Activated CD4-positive, alpha-beta T cell treated with anti-CD3 and anti-CD28 coated beads, Interleukin-2, amount 50 U/mL, for 4 hours (primary cell): Measurements from ENCODE around the gene SPRED1.

Experiments used
- DNase-seq, 2 experiments: peaks; one replicate each; pipeline ENCODE4 v3.0.0-alpha.2; 2020

SPRED1 gene

DNA sequence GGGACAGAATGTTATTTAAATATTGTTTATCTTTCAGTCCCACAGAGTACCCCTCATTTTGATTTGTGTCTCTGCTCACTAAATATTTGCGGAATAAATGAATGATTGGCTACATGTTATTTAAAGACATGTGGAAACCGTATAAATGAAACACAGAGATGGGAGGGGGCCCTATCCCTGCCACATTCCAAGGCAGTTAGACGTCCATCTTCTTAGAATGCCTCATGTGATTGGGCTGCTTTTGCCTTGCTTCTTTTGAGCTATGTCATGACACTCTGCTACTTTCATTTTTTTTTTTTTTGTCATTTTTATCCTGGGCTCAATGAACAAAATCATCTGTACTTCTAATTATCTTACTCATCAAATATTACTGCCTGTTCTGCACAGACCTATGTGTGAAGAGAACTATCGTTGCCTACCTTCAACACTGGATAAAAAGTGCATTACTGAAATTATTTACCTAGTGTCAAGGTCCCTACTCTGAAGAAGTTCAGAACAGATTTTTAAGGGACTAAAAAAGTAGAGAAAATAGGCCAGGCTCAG is 117.4 kb downstream of the SPRED1 start:
- no peak for DNase-seq

DNA sequence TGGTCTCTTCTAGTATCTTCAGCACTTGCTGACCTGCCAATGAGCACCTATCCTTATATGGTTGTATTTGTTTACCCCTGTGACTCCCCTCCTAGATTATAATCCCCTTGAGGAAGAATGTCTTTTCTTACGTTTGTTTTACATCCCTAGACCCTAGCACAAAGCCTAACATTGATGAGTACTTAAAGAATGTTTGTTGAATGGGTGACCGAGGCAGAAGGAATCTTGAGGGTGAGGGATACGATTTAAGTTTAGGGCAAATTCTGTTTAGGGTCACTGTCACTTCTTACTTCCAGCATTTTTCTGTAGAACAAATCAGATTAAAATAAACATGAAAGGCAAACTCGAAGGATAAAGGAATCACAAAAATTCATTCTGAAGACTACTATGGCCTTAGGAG is 120.4 kb downstream of the SPRED1 start:
- DNase-seq, result no peak

DNA sequence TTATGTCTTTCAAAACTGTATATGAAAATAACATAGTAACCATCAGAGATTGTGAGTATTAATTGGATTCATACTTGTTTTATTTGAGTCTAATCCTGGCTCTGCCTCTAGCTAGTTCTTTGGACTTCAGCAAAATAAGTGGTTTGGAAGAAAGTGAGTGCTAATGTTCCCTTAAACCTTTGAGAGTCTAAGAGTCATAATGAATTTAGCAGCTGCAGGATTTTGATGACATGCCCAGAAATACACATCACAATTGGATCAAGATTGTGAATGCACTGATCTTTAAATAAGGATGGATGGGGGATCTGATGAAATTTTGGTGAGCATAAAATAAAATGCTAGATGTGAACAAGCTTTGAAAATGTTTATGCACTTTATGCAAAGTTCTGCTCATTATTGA is 121.4 kb downstream of the SPRED1 start:
- no peak for DNase-seq

DNA sequence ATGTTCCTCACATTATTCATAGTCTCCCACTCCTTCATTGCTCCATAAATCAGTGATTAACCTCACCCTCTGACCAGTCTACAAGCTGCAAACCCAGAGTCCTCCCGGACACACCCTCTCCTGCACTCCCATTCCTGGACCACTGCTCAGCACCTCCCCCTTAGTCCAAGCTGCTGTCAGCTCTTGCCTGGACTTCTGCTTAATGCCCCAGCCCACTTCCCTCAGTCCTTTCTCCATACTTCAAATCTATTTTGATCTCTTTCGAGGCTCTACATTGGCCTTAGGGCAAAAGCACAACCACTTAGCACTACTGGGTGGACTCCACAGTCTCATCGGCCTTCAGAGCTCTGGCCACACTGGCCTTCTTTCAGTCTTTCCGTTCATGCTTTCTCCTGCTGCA is 121.9 kb downstream of the SPRED1 start:
- DNase-seq, result no peak

DNA sequence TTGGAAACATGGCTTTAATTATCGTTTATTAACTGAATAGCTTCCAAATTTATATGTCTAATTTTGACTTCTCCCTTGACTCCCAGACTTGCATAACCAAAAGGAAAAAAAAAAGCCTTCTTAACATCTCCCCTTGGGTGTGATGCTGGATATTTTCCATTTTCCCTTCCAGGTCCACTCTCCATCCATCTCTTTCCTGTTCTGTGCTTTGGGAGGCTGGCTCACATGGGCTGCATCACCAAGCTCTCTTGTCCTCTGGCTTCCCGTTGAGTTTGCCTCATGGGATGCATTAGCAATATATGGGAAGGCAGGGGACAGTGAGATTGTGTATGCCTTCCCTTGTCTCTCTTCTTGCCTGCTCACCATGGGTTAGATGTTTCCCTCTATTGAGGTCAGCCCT is 123.4 kb downstream of the SPRED1 start:
- DNase-seq, result no peak

DNA sequence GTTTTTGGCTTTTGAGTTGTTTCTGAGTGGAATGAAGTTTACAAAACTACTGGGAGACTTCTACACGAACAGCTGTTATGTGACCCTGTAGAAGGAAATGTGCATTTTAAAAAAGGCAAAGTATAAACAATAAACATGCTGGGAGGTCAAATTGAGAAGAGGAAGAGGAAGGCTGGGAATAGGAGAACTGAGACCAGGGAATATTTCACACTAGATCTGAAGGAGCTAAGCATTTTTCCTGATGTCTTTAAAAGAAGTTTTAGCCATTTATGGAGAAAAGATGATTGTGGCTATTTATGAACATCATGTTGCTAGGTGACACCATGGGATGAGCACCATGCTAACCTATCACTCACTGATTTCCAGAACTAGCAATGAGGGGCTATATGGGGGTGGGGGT is 125.0 kb downstream of the SPRED1 start:
- no peak for DNase-seq

DNA sequence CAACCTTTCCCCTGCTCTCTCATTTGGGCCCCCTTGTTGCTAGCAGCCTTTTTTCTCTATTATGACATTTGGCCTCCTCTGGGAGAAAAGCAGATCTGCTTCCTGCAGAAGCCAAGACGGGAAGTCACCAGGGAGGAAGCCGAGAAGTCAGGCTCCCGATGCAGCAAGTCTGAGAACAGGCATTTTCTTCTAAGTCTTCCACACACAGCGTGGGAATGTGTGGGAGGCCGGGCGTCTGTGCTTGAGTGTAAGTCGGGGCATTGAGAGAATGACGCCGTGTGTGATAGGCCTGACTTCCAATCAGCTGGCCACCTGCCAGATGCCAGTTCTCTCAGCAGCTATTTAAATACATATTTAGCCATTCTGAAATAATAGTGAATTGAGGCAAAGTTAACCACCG is 125.5 kb downstream of the SPRED1 start:
- DNase-seq, result no peak

DNA sequence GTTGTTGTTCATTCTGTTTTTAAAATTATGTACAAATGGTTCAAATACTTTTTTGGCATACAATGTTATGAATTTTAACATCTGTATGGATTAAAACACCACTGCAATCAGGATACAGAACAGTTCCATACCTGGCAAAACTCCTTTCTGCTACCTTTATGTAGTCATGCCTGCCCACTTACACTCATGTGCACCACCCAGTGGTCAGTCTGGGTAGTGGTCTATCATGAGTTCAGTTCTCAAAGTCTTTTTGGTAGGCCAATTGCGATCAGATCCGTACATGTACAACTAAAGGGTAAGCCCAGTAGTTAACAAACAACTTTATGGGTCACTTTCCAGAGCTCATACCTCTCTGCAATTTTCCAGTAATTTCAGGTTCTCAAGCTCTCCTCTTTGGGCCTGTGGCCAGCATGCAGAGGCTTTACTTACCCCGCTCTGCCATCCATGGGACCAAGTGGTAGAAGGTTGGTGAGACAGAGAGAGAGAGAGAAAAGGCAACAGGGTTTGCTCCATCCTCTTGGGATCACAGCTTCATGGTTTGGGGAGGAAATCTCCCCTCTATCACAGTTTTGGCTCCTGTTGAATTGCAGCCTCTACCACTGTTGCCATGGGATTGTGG is 137.4 kb downstream of the SPRED1 start:
- peak; percentile 54 to 55 for DNase-seq

DNA sequence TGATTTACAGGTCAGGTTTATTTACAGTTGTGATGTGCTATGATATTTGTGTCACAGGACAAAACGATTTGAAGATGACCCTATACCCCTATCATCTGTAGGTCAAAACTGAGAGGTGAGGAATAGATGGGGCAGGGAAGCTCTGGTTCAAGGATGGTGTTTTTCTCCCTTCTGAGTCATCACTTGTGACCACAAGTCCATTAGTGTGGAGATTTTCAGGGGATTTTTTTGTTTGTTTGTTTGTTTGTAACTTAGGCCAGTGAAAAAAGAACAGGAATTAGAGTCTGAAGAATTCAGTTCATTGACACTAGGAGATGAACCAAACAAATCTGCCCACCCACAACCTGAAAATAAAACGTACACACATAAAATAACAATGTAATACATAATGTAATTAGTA is 138.6 kb downstream of the SPRED1 start:
- no peak for DNase-seq

DNA sequence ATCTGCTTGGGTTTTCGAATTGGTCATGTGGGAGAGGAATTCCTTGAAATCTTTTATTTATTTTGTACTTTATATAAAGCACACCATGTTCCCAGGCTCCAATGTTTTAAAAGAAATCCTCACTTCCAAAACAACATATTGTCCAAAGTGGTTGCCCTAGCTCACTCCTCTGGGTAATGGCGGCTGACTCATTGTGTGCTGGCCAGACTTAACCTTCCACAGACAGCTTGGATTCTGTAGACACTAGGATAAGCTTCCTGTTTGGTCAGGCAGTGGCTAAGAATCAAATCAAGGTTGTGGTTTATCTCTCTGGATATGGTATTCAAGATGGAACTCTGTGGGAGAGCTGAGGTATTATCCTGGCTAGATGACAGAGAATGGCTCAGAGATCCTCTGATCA is 145.5 kb downstream of the SPRED1 start:
- DNase-seq, result no peak

DNA sequence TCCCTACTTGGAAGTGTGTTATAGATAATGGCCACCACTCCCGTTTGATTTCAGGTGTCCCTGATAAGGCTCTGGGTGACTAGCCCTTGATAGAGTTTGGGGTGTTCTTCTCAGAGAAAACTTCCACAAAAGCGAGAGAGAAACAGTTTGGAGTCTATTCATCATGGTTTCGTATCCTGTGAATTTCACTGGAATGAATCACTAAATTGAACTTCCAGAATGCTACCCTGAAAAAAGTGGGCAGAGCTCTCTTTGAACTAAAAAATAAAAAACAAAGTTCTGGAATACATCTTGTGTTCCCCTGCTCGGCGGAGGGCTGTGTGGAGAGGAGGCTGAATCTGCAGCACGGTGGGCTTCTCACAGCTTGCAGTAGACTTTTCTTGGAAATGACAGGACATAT is 148.5 kb downstream of the SPRED1 start:
- DNase-seq, result no peak

DNA sequence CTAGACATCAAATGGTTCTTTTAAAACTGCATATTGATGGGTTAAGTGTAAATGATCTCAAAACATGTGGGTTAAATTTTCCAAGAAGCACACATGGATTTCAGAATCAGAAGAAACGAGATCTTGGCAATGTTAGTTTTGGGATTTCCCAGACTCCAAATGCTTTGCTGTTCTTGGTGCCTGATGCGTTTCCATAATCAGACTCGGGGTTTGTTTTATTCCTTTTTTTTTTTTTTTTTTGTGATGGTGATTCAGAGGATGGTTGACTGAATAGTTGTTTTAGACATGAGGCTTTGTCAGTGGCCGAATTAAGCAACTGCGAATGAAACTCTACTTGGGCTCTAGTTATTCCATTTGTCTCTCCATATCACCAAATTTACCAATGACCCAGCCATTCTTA is 149.1 kb downstream of the SPRED1 start:
- no peak for DNase-seq

DNA sequence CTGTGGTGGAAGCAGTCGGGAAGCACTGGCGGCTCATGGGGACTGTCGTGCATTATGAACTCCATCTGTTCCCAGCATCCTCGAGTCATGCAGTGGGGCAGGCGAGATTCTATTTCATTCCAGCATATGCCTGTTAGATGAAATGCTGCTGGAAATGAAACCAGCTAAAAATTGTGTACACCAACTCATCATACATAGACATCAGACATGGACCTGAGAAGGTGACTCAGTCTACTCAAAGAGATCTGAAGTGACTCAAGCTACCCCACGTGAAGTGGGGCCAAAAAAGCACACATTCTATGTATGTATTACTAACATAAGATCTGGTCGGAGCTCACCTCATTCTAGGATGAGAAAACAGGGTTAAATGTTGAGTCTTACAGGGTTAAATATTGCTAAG is 153.8 kb downstream of the SPRED1 start:
- no peak for DNase-seq
